MM.1S (cell line): ENCODE data around the gene ITPR3.

Experiments used
- EZH2phosphoT487 ChIP-seq: fragments of 300-600 bp; sonication (generic); IDR thresholded peaks from 2 replicates; pipeline ENCODE4 v1.6.1; 2018; ENCODE audit warnings: antibody characterized with exemption, low read length
- TF ChIP-seq, protein P1 (sequence below): fragments of 300-600 bp; sonication (generic); IDR thresholded peaks from 2 replicates; pipeline ENCODE4 v1.5.1; 2016; ENCODE audit warnings: antibody characterized with exemption, low read length, mixed read lengths

- TF ChIP-seq, protein P1, sequence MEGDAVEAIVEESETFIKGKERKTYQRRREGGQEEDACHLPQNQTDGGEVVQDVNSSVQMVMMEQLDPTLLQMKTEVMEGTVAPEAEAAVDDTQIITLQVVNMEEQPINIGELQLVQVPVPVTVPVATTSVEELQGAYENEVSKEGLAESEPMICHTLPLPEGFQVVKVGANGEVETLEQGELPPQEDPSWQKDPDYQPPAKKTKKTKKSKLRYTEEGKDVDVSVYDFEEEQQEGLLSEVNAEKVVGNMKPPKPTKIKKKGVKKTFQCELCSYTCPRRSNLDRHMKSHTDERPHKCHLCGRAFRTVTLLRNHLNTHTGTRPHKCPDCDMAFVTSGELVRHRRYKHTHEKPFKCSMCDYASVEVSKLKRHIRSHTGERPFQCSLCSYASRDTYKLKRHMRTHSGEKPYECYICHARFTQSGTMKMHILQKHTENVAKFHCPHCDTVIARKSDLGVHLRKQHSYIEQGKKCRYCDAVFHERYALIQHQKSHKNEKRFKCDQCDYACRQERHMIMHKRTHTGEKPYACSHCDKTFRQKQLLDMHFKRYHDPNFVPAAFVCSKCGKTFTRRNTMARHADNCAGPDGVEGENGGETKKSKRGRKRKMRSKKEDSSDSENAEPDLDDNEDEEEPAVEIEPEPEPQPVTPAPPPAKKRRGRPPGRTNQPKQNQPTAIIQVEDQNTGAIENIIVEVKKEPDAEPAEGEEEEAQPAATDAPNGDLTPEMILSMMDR: no peak
- TF ChIP-seq EZH2phosphoT487: no peak
Measured at GRCh38 chr6:33620856-33621710, at the start of gene ITPR3.
